Activated naive CD4-positive, alpha-beta T cell treated with anti-CD3 and anti-CD28 coated beads for 36 hours (primary cell): ENCODE measurements around the gene KCTD3. TPM values are rescaled to one million over a fixed set of nuclear protein-coding genes. Genes with fewer than 3 reads are reported as not detected.

Source experiments
- CTCF ChIA-PET: fragments of 350-600 bp; sonication (Branson Sonifier 250); formaldehyde crosslinking; loops from one replicate; lab custom pipeline; 2021; ENCODE audit warnings: antibody characterized with exemption; lab: Charles Lee
- DNase-seq: peaks from one replicate; pipeline ENCODE4 v3.0.0-alpha.2; 2020
- H3K27ac Mint-ChIP-seq: one replicate; pipeline ENCODE4 v1.8.0; 2021; ENCODE audit warnings: mild to moderate bottlenecking, mixed read lengths
- H3K27me3 Mint-ChIP-seq: one replicate; pipeline ENCODE4 v1.8.0; 2021; ENCODE audit warnings: low read depth, mixed read lengths
- H3K36me3 Mint-ChIP-seq: one replicate; pipeline ENCODE4 v1.8.0; 2021; ENCODE audit warnings: low read depth, mixed read lengths
- H3K4me1 Mint-ChIP-seq: one replicate; pipeline ENCODE4 v1.8.0; 2021; ENCODE audit warnings: low read depth, mixed read lengths
- H3K4me3 Mint-ChIP-seq: one replicate; pipeline ENCODE4 v1.8.0; 2021; ENCODE audit warnings: mild to moderate bottlenecking, moderate library complexity, mixed read lengths
- H3K9me3 Mint-ChIP-seq: one replicate; pipeline ENCODE4 v1.8.0; 2021; ENCODE audit warnings: mixed read lengths
- intact Hi-C: fragments of 100-400 bp; cut with micrococcal nuclease; formaldehyde crosslinking; loops from one replicate; pipeline ENCODE4 v1.15.1; 2023
- total RNA-seq, 2 experiments: library from RNA; stranded (reverse); gene quantifications; one replicate each; pipeline ENCODE4 v1.2.3, GENCODE V29; 2021

The KCTD3 gene
- total RNA-seq, 2 experiments from 2014 or later = 3.2 to 3.5 TPM

- CTCF ChIA-PET = no interaction called here
- peaks cover 5% of the 10 kb centered on the region for H3K27me3 Mint-ChIP-seq
Measured at GRCh38 chr1:215648957-215649356, 81.9 kb downstream of the KCTD3 start.

GRCh38 chr1:215650446-215651149 lies 83.5 kb downstream of the KCTD3 start:
- H3K4me3 Mint-ChIP-seq = no peak overlapping the region
- H3K27ac Mint-ChIP-seq = no peak overlapping the region
- peaks cover 5% of the 10 kb centered on the region for H3K27me3 Mint-ChIP-seq
- no peaks in the 10 kb centered on the region for H3K4me1 Mint-ChIP-seq
- no peaks in the 10 kb centered on the region for H3K36me3 Mint-ChIP-seq
- no peak for DNase-seq
- no peaks in the 10 kb centered on the region for H3K9me3 Mint-ChIP-seq
- CTCF ChIA-PET = no interaction called here
- intact Hi-C loops = no loop called here

More at GRCh38 chr1:215648957-215649356, 81.9 kb downstream of the KCTD3 start:
- intact Hi-C loops = no loop called here
- H3K4me3 Mint-ChIP-seq = no peak overlapping the region
- H3K4me1 Mint-ChIP-seq = no peaks in the 10 kb centered on the region
- H3K27ac Mint-ChIP-seq = no peak overlapping the region
- H3K36me3 Mint-ChIP-seq = no peaks in the 10 kb centered on the region
- no peaks in the 10 kb centered on the region for H3K9me3 Mint-ChIP-seq
- DNase-seq = no peak

- CTCF ChIA-PET = no interaction called here
- no peaks in the 10 kb centered on the region for H3K4me1 Mint-ChIP-seq
- H3K9me3 Mint-ChIP-seq = no peaks in the 10 kb centered on the region
- H3K36me3 Mint-ChIP-seq = no peaks in the 10 kb centered on the region
- H3K4me3 Mint-ChIP-seq = no peak overlapping the region
- no peak for DNase-seq
- intact Hi-C loops = no loop called here
- H3K27me3 Mint-ChIP-seq = peaks cover 5% of the 10 kb centered on the region
- no peak overlapping the region for H3K27ac Mint-ChIP-seq
Measured at GRCh38 chr1:215651867-215652266, 84.8 kb downstream of the KCTD3 start.

- Mint-ChIP-seq H3K27ac (no peak overlapping the region), H3K4me1 (no peaks in the 10 kb centered on the region), H3K36me3 (no peaks in the 10 kb centered on the region), H3K9me3 (no peaks in the 10 kb centered on the region), H3K27me3 (peaks cover 5% of the 10 kb centered on the region), H3K4me3 (no peak overlapping the region)
- CTCF ChIA-PET = no interaction called here
- DNase-seq = no peak
- intact Hi-C loops = no loop called here
Measured at GRCh38 chr1:215652371-215652770, 85.3 kb downstream of the KCTD3 start.

GRCh38 chr1:215657047-215657446 lies 89.9 kb downstream of the KCTD3 start:
- H3K27ac Mint-ChIP-seq = no peak overlapping the region
- peaks cover 7% of the 10 kb centered on the region for H3K27me3 Mint-ChIP-seq
- CTCF ChIA-PET = no interaction called here
- H3K4me1 Mint-ChIP-seq = no peaks in the 10 kb centered on the region
- no peak for DNase-seq
- no peaks in the 10 kb centered on the region for H3K9me3 Mint-ChIP-seq
- intact Hi-C loops = no loop called here
- no peaks in the 10 kb centered on the region for H3K36me3 Mint-ChIP-seq
- no peak overlapping the region for H3K4me3 Mint-ChIP-seq

- no peaks in the 10 kb centered on the region for H3K36me3 Mint-ChIP-seq
- no peaks in the 10 kb centered on the region for H3K4me1 Mint-ChIP-seq
- CTCF ChIA-PET = no interaction called here
- DNase-seq = no peak
- no peak overlapping the region for H3K27ac Mint-ChIP-seq
- no peaks in the 10 kb centered on the region for H3K9me3 Mint-ChIP-seq
- intact Hi-C loops = no loop called here
- H3K27me3 Mint-ChIP-seq = peaks cover 7% of the 10 kb centered on the region
- no peak overlapping the region for H3K4me3 Mint-ChIP-seq
Measured at GRCh38 chr1:215660259-215660658, 93.2 kb downstream of the KCTD3 start.

GRCh38 chr1:215661033-215661432 lies 93.9 kb downstream of the KCTD3 start:
- no peak for DNase-seq
- CTCF ChIA-PET = no interaction called here
- intact Hi-C loops = no loop called here
- H3K27me3 Mint-ChIP-seq = peaks cover 7% of the 10 kb centered on the region
- H3K36me3 Mint-ChIP-seq = no peaks in the 10 kb centered on the region
- H3K27ac Mint-ChIP-seq = no peak overlapping the region
- no peaks in the 10 kb centered on the region for H3K4me1 Mint-ChIP-seq
- no peaks in the 10 kb centered on the region for H3K9me3 Mint-ChIP-seq
- H3K4me3 Mint-ChIP-seq = no peak overlapping the region

GRCh38 chr1:215665215-215665614 lies 98.1 kb downstream of the KCTD3 start:
- Mint-ChIP-seq H3K4me1 (no peaks in the 10 kb centered on the region), H3K4me3 (no peak overlapping the region), H3K27ac (no peak overlapping the region), H3K27me3 (peaks cover 5% of the 10 kb centered on the region), H3K9me3 (no peaks in the 10 kb centered on the region), H3K36me3 (no peaks in the 10 kb centered on the region)
- intact Hi-C loops = no loop called here
- DNase-seq = peak; percentile 10
- CTCF ChIA-PET = no interaction called here

- no peak overlapping the region for H3K4me3 Mint-ChIP-seq
- no peak overlapping the region for H3K27ac Mint-ChIP-seq
- no peaks in the 10 kb centered on the region for H3K36me3 Mint-ChIP-seq
- CTCF ChIA-PET = no interaction called here
- H3K27me3 Mint-ChIP-seq = peaks cover 6% of the 10 kb centered on the region
- H3K9me3 Mint-ChIP-seq = no peaks in the 10 kb centered on the region
- no peaks in the 10 kb centered on the region for H3K4me1 Mint-ChIP-seq
- intact Hi-C loops = no loop called here
- DNase-seq = no peak
Measured at GRCh38 chr1:215667761-215668160, 100.7 kb downstream of the KCTD3 start.

- H3K27me3 Mint-ChIP-seq = peaks cover 6% of the 10 kb centered on the region
Measured at GRCh38 chr1:215669806-215670491, 102.8 kb downstream of the KCTD3 start.

More at GRCh38 chr1:215669806-215670491, 102.8 kb downstream of the KCTD3 start:
- Mint-ChIP-seq H3K27ac (no peak overlapping the region), H3K36me3 (no peaks in the 10 kb centered on the region), H3K9me3 (no peaks in the 10 kb centered on the region), H3K4me3 (no peak overlapping the region), H3K4me1 (no peaks in the 10 kb centered on the region)
- CTCF ChIA-PET = no interaction called here
- DNase-seq = no peak
- intact Hi-C loops = no loop called here
